GM12874 (cell line): Measurements from ENCODE around the gene DIP2A.

Source experiments
- TF ChIP-seq, protein P1 (sequence below): IDR thresholded peaks from 2 replicates; pipeline ENCODE4 v1.5.1; 2011; ENCODE audit warnings: low read depth, mild to moderate bottlenecking, control low read depth, low read length, moderate library complexity; ENCODE audit not compliant: insufficient read depth

DIP2A gene

DNA sequence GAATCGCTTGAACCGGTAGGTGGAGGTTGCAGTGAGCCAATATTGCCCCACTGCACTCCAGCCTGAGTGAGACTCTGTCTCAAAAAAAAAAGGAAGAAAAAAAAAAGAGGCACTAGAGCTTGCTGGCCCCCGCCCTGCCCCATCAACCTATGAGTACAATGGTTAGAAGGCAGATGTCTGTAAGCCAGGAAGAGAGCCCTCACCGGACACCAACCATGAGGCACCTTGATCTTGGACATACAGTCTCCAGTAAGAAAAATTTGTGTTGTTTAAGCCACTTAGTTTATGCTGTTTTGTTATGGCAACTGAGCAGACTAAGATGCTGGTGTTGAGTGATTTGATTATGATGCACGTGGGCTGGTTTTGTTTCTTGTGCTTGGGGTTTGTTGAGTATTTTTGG lies 34.2 kb downstream of the DIP2A start:
- TF ChIP-seq, protein P1, sequence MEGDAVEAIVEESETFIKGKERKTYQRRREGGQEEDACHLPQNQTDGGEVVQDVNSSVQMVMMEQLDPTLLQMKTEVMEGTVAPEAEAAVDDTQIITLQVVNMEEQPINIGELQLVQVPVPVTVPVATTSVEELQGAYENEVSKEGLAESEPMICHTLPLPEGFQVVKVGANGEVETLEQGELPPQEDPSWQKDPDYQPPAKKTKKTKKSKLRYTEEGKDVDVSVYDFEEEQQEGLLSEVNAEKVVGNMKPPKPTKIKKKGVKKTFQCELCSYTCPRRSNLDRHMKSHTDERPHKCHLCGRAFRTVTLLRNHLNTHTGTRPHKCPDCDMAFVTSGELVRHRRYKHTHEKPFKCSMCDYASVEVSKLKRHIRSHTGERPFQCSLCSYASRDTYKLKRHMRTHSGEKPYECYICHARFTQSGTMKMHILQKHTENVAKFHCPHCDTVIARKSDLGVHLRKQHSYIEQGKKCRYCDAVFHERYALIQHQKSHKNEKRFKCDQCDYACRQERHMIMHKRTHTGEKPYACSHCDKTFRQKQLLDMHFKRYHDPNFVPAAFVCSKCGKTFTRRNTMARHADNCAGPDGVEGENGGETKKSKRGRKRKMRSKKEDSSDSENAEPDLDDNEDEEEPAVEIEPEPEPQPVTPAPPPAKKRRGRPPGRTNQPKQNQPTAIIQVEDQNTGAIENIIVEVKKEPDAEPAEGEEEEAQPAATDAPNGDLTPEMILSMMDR, result no peak

DNA sequence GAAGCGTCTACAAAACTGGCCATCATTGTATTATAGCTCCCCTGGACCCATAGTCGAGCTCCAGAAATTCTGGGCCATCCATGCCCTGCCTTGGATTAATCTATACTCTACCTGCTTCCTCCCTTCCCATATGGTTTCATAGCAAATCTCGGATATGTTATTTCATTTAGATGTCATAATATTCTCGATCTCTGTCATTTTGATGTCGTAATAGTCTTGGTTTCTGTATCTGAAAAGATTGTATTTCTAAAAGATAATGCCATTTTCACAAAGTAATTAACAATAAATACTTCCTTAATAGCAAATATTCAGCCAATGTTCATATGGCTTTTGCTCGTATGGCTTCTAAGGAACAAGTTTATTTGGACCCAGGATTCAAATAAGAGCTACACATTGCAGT lies 35.1 kb downstream of the DIP2A start:
- TF ChIP-seq, protein P1, result no peak

DNA sequence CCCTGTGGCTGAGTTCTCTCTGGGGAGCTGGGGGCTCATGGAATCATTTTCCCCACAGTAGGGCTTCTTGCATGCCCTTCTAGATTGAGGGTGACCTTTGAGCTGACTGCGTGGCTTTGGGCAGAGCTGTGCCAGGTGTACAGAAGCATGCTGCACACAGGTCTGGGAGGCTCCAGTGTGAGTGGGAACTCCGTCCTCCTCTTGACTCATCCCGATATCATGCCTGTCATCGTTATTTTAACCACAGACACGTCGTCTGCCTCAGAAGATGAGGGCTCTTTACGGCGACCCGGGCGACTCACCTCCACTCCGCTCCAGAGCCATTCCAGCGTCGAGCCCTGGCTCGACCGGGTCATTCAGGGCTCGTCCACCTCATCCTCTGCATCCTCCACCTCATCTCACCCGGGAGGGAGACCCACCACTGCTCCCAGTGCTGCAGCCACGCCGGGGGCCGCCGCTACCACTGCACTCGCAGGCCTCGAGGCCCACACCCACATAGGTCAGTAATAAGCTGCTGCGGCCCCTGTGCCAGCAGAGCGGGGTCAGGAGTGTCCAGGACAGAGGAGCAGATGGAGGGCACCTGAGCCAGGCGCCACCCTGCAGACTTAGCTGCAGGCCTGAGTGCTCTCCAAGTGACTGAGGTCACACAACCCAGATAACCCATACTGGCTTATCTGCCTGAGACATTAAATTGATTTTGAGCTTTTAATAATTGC lies 39.8 kb downstream of the DIP2A start:
- TF ChIP-seq, protein P1, result no peak

DNA sequence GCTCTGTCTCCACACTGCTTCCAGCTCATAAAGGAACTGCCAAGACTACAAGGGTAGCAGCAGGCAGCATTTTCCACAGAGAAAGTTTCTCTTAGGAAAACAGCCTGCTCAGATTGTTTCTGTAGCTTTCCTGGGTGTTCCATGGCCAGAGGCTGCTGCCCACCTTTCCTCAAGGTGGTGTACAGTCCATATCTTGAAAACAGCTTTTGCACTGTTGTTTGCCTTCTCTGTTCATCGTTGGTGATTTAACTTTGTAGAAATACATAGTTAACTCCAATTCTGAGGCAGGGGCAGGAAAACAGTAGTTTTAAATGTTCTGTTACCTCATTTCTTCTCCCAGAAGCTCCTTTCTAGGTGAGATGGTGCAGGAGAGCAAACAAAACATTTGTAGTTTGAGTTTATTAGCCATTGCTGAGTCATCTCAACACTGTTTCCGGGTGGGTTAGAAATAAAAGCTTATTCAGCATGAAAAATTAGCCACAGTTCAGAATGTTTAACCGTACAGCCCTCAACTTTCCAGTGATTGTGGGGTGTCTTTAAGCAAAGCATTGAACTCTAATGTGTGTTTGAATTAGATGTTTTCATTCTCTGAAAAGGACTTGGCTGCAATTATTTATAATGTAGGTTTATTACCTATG lies 41.7 kb downstream of the DIP2A start:
- TF ChIP-seq, protein P1, result no peak

DNA sequence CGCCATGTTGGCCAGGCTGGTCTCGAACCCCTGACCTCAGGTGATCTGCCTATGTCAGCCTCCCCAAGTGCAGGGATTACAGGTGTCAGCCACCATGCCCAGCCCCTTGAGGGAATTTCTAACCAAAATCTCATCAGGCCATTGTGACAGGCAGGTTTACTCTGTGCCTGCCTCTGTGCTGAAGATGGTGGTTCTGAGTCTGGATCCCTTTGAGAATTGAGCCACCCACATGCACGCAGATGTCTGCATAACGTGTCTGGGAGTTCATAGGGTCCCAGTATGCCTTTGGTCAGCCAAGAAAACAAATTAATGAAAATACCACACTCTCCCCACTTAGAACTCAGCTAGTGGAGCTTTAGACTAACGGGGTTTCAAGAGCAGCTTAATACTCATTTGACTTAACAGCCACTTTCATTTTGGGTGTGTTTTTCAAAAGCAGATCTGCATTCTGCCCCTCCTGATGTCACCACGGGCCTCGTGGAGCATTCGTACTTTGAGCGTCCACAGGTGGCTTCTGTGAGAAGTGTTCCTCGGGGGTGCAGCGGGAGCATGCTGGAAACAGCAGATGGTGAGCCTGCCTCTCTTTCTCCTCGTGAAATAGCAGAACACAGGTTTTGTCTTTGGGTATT lies 45.3 kb downstream of the DIP2A start:
- TF ChIP-seq, protein P1, result no peak

DNA sequence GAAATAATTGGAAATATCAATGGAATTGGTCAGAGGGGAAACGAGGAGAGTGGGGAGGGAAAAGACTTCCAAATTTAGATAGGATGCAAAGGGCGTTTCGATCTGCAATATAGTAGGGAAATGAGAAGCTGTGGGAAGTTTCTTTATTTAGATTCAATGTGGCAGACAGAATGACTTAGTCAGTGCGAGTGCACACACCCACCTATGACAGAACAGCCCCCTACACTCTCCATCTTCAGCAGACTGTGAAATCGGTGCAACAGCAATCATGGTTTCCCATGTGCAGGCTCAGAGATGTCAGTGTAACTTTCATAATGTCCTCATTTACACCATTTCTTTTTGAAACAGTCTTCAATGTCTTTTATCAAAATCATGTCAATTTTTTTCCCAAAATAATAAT lies 46.0 kb downstream of the DIP2A start:
- TF ChIP-seq, protein P1, result no peak

DNA sequence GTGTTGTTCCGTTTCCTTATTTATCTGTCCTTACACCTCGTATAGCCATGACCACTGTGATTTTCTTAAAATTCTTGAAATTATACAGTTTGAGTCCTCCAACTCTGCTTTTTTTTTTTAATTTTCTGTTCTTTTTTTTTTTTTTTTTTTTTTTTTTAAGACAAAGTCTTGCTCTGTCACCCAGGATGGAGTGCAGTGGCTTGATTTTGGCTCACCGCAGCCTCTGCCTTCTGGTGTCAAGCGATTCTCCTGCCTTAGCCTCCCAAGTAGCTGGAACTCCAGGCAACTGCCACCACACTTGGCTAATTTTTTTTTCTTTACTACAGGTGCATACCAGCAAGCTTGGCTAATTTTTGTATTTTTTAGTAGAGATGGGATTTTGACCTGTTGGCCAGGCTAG lies 48.9 kb downstream of the DIP2A start:
- TF ChIP-seq, protein P1, result no peak
